Measurements from ENCODE around the gene ALDOC. TPM values are rescaled to one million over a fixed set of nuclear protein-coding genes. Genes with fewer than 3 reads are reported as not detected.
"Not testable (repeated sequence)": the region's sequence is repeated elsewhere in the genome, so short reads cannot be mapped to it uniquely, and the experiment has no call there.

ALDOC gene
- total RNA-seq, 6 experiments from 2014 or later: 8.6 to 14.7 (median 10.3) TPM

DNA sequence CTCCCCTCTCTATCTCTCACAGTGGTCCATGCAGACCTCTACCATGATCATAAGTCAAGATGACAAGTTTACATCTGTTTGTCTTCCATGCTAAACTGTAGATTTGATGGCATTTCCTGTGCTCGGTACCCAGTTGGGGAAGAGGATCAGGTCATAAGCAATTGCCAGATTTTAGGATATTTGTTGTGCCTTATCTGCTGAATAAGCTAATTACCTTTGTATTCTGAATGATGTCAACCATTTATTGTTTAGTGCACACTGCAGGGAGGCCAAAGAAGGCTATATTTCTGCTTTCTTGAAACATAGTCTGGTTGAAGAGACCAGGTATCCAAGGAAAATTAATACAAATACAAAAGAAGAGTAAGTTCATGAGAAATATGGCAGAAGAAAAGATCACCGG, 5.8 kb upstream of the ALDOC start:
- no peak for DNase-seq
- no peaks in the 10 kb centered on the region for H3K4me1 Mint-ChIP-seq (ENCODE audit: low read depth)
- no peak overlapping the region for H3K4me3 Mint-ChIP-seq
- no peaks in the 10 kb centered on the region for H3K9me3 Mint-ChIP-seq
- H3K27ac Mint-ChIP-seq: no peak overlapping the region
- no peak for TF ChIP-seq CTCF (IDR thresholded peaks at IDR 0.05)
- H3K27me3 Mint-ChIP-seq (ENCODE audit: insufficient read depth): no peaks in the 10 kb centered on the region; the same call in 1 of the 2 replicates
- peaks cover 8% of the 10 kb centered on the region; the same call in 1 of the 2 replicates for H3K36me3 Mint-ChIP-seq (ENCODE audit: low read depth)

- Mint-ChIP-seq H3K36me3 (ENCODE audit: low read depth) (peaks cover 7% of the 10 kb centered on the region; the same call in 1 of the 2 replicates), H3K4me1 (ENCODE audit: low read depth) (peaks cover 11% of the 10 kb centered on the region), H3K9me3 (no peaks in the 10 kb centered on the region), H3K27me3 (ENCODE audit: insufficient read depth) (peaks cover 2% of the 10 kb centered on the region), H3K27ac (no peak overlapping the region), H3K4me3 (no peak overlapping the region)
- DNase-seq: no peak
- no peak for TF ChIP-seq CTCF (IDR thresholded peaks at IDR 0.05)
Measured at GRCh38 chr17:28580959-28581358, 4.3 kb upstream of the ALDOC start.

DNA sequence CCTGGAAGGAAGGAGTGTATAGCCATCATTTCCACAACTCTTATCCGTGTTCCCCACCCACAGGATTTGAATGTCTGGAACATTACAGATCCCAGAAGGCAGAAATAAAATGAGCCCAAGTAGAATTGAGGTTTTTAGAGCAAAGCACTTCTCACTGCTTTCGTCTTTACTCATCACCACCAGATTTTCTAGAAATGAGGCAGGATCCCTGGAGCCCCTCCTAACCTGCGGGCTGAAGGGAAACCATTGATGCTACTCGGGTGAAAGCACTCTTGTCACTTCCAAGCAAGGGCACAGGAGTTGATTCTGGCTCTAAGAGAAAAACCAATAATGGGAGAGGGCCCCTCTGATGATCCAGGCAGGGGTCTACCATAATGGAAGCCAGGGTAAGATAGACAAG, 2.8 kb upstream of the ALDOC start:
- Mint-ChIP-seq H3K4me1 (ENCODE audit: low read depth) (peaks cover 13% of the 10 kb centered on the region), H3K4me3 (no peak overlapping the region), H3K9me3 (no peaks in the 10 kb centered on the region), H3K27ac (no peak overlapping the region), H3K36me3 (ENCODE audit: low read depth) (peaks cover 4% of the 10 kb centered on the region; the same call in 1 of the 2 replicates), H3K27me3 (ENCODE audit: insufficient read depth) (peaks cover 2% of the 10 kb centered on the region)
- no peak for DNase-seq
- TF ChIP-seq CTCF (IDR thresholded peaks at IDR 0.05): no peak

DNA sequence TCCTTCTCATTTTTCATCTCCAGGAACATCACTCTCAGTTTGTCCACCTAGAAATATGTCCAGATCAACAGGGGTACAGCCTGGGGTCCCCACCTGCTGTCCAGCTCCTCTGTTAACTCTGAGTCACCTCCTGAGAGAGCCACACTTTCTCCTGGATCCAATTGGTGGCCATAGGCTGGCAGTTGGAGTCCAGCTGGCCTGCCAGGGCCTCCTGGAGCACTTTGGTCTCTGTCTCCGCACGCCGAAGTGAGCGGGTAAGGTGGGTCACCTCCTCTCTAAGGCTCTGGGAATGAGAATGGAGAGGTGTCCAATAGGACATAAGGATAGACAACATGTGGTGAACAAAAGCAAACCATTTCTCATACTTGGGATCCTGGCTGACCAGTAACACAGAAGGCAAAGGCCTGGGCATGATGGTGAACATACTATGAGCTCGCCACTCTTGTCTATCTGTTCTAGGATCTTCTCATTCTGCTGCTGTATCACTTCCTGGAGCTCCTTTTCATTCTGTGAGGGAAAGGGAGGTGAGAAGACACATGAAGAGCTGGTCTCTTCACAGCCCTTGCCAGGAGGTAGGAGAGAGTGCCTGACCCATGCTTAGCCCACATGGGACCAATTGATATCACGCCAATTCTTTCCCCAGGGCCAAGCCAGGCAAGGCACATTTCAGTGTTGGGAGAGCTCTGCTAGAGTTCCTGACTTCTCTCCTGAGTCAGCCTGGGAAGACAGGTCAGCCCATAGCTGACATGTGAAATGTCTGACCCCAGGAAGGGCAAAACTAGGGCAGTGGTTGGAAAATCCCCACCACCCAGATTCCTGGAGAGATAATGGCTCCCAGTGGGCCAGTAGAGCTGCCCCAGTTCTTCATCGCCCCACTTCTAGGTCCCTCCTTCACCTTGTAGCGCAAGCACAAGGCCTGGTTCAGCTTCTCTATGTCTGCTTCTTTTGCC, 1.8 kb upstream of the ALDOC start:
- Mint-ChIP-seq H3K27me3 (ENCODE audit: insufficient read depth) (peaks cover 2% of the 10 kb centered on the region), H3K27ac (no peak overlapping the region), H3K36me3 (ENCODE audit: low read depth) (peaks cover 4% of the 10 kb centered on the region; the same call in 1 of the 2 replicates), H3K4me3 (no peak overlapping the region), H3K9me3 (no peaks in the 10 kb centered on the region), H3K4me1 (ENCODE audit: low read depth) (peaks cover 13% of the 10 kb centered on the region)
- no peak for DNase-seq
- no peak for TF ChIP-seq CTCF (IDR thresholded peaks at IDR 0.05)

DNA sequence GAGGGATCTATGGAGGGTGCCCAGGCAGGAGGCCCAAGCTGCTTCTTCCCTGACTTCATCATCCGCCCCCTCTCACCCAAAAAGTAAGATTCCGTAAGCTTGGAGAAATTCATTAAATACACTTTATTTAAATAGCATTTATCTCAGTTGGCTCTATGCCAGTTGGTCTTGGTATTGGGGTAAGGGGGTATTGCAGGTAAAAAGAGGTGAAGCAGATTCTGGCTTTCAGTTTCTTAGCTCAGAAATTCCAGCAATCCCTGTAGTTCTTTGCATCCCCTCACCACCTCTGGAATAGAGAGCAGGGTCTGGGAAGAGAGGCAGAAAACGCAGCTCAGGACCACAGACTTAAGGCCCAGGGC, 750 bp upstream of the ALDOC start:
- H3K36me3 Mint-ChIP-seq (ENCODE audit: low read depth): peaks cover 4% of the 10 kb centered on the region; the same call in 1 of the 2 replicates
- H3K27me3 Mint-ChIP-seq (ENCODE audit: insufficient read depth): peaks cover 2% of the 10 kb centered on the region
- no peak overlapping the region for H3K4me3 Mint-ChIP-seq
- no peak overlapping the region for H3K27ac Mint-ChIP-seq
- no peaks in the 10 kb centered on the region for H3K9me3 Mint-ChIP-seq
- TF ChIP-seq CTCF (IDR thresholded peaks at IDR 0.05): no peak
- no peak for DNase-seq
- peaks cover 20% of the 10 kb centered on the region for H3K4me1 Mint-ChIP-seq (ENCODE audit: low read depth)

- Mint-ChIP-seq H3K4me1 (ENCODE audit: low read depth) (peaks cover 28% of the 10 kb centered on the region), H3K4me3 (peak overlapping the region; percentile 52)
- H3K27ac Mint-ChIP-seq; H3K36me3 Mint-ChIP-seq (ENCODE audit: low read depth); H3K9me3 Mint-ChIP-seq; H3K27me3 Mint-ChIP-seq (ENCODE audit: insufficient read depth); DNase-seq: not testable (repeated sequence)
Measured at GRCh38 chr17:28576016-28576415, 679 bp downstream of the ALDOC start.
